GM21390 (cell line): Measurements from ENCODE around the gene SPATA32.

Source experiments
- ATAC-seq: cut with Tn5 transposase; IDR thresholded peaks from one replicate; pipeline ENCODE4 v1.9.1; 2021; ENCODE audit not compliant: unreplicated experiment

SPATA32 gene

GRCh38 chr17:45247429-45248131 lies 14.3 kb downstream of the SPATA32 start:
- ATAC-seq, result peak; percentile 71

- ATAC-seq, result no peak
Measured at GRCh38 chr17:45246861-45247428, 14.9 kb downstream of the SPATA32 start.

GRCh38 chr17:45246338-45246737 lies 15.6 kb downstream of the SPATA32 start:
- no peak for ATAC-seq

DNA sequence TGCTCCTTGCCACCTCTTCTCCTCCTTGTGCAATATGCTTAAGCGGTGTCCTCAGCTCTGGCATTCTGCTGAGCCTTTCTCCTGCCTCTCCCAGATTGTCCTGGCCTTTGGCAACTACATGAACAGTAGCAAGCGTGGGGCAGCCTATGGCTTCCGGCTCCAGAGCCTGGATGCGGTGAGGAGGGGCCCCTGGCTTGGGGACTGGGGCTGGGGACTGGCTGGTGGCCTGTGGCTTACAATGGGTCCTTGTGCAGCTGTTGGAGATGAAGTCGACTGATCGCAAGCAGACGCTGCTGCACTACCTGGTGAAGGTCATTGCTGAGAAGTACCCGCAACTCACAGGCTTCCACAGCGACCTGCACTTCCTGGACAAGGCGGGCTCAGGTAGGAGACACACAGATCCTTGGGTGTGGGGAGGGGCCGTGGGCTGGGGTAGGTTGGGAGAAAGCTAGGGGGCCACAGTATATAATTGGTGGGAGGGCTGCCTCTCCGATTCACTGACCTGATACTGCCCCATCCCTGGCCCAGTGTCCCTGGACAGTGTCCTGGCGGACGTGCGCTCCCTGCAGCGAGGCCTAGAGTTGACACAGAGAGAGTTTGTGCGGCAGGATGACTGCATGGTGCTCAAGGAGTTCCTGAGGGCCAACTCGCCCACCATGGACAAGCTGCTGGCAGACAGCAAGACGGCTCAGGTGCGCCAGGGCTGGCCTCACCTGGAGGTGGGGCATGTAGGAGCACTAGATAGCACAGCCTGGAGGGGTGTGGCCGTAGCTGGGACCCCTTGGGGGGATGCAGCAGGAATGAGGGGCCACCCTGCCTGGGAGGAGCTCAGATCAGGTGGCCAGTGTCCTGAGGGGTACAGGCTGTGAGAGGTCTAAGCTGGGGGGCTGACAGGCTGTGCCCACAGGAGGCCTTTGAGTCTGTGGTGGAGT lies 16.9 kb downstream of the SPATA32 start:
- ATAC-seq, result no peak

GRCh38 chr17:45243750-45244149 lies 18.1 kb downstream of the SPATA32 start:
- ATAC-seq, result no peak

DNA sequence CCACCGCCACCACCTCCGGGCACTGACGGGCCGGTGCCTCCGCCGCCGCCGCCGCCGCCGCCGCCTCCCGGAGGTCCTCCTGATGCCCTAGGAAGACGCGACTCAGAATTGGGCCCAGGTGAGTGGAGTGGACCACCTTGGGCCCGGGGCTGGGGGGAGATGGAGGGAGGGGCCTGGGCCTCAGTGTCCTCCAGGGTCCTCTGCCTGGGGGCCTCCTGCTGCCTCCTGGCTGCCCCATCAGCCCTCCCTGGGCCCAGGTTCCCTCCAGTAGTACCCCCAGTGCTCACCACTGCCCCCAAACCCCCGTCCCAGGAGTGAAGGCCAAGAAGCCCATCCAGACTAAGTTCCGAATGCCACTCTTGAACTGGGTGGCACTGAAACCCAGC lies 19.9 kb downstream of the SPATA32 start:
- no peak for ATAC-seq

DNA sequence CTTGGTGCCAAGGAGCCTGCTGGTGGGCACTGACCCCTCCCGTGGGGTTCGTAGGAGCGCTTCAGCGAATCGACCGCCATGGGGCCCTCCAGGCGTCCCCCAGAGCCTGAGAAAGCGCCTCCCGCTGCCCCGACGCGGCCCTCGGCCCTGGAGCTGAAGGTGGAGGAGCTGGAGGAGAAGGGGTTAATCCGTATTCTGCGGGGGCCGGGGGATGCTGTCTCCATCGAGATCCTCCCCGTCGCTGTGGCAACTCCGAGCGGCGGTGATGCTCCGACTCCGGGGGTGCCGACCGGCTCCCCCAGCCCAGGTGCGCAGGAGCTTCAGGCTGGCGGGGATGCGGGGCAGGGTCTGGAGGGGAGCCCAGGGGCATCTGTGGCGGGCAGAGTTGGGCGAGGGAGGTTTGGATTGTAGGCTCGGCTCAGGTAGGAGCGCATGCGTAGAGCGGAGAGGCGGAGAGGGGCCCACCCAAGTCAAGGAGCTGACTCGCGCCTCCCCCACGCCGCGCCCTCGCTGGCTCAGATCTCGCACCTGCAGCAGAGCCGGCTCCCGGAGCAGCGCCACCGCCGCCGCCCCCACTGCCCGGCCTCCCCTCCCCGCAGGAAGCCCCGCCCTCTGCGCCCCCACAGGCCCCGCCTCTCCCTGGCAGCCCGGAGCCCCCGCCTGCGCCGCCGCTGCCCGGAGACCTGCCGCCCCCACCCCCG lies 20.4 kb downstream of the SPATA32 start:
- ATAC-seq, result no peak

GRCh38 chr17:45240905-45241327 lies 21.0 kb downstream of the SPATA32 start:
- ATAC-seq, result no peak

DNA sequence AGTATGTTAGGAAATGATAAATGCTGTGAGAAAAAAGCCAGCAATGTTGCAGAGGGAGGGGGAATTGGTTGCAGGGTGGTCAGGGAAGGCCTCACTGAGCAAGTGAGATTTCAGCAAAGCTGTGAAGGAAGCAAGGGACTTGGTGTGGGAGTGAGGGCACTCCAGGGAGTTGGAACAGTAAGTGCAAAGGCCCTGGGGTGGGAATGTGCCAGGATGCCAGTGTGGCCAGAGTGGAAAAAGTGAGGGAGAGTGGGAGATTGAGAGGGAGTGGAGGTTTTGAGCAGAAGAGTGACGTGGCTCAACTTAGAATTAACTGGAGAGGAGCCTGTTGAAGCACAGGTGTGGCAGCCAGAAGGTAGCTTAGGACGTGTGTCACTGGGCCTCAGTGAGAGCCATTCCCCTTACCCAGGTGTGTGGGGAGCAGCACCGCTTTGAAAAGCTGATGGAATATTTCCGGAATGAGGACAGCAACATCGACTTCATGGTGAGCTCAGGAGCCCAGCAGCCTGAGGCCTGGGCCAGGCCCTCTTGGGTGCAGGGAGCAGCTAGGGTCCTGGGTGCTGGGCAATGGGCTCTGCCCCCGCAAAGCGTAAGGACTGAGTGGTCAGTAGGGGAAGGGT lies 23.6 kb downstream of the SPATA32 start:
- ATAC-seq, result no peak

GRCh38 chr17:45237686-45238085 lies 24.2 kb downstream of the SPATA32 start:
- ATAC-seq, result no peak

DNA sequence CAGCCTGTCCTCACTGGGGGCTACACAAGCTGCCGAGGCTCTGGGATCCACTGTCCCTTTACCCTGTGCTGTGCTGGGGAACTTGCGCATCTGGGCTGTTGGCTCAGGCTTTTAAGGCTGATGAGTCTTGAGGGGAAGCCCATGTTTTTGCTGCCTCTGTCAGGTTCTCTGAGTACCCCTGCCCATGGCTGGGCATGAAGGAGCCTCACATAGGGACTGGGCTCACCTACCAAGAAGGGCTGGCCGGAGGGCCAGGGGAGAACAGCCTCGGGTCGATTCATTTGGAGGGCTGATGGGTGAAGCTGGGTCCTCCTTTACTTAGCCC lies 25.6 kb downstream of the SPATA32 start:
- ATAC-seq, result no peak

GRCh38 chr17:45235416-45236281 lies 26.2 kb downstream of the SPATA32 start:
- ATAC-seq, result no peak

GRCh38 chr17:45234641-45235415 lies 27.1 kb downstream of the SPATA32 start:
- ATAC-seq, result no peak

DNA sequence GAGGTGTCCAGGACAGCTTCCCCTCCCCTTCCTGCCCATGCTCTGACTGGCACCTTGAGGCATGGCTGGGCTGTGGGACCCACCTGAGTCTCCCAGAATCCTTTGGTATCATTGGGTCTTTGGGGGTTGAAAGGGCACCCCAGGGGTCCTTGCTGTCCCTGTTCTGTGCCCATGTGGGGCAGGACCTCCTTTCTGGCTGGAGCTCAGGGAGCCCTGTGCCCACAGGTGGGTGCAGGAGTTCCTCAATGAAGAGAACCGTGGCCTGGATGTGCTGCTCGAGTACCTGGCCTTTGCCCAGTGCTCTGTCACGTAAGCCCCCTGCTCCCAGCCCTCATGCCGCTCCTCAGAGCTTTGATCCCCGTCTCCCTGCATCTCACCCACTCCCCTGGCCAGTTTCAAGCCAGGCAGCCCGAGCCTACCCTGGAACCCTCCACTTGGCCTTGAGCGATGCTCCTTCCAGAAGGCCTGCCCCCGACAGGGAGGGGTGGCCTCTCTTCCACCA lies 28.4 kb downstream of the SPATA32 start:
- ATAC-seq, result no peak

DNA sequence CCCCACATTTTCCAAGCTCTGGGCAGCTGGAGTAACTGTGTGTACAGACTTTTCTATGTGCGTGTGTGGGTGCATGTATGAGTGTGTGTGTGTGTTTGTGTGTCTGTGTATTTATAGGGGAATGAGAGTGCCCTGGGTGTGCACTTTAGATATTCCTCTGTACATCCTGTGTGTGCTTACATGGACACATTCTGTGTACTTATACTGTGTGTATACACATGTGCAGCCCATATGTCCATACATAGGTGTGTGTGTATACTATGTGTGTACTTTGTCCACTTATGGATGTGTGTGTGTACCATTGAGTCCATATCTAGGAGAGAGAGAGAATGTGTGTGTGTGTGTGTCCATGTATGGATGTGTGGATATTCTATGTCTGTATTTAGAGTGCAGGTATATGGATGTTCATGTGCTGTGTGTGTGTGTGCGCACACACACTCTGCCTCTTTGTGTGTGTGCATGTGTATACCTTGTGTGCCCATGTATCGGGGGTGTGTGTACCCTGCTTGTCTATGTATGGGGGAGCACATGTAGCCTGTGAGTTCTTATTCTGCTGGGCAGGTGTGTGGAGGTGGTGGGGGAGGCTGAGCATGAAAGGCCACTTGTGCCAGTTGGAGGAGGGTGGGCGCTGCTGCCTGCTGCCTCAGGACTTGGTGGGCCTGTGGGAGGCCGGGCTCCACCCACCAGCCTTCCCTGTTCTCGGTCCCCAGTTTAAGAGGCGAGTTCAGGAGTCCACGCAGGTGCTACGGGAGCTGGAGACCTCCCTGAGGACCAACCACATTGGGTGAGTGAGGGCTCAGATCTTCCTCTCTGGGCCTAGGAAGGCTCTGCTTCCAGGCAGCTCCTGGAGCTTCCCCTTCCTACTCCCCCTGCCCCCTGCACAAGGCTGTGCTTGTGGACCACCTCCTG lies 29.1 kb downstream of the SPATA32 start:
- ATAC-seq, result no peak

GRCh38 chr17:45231481-45232116 lies 30.3 kb downstream of the SPATA32 start:
- no peak for ATAC-seq

DNA sequence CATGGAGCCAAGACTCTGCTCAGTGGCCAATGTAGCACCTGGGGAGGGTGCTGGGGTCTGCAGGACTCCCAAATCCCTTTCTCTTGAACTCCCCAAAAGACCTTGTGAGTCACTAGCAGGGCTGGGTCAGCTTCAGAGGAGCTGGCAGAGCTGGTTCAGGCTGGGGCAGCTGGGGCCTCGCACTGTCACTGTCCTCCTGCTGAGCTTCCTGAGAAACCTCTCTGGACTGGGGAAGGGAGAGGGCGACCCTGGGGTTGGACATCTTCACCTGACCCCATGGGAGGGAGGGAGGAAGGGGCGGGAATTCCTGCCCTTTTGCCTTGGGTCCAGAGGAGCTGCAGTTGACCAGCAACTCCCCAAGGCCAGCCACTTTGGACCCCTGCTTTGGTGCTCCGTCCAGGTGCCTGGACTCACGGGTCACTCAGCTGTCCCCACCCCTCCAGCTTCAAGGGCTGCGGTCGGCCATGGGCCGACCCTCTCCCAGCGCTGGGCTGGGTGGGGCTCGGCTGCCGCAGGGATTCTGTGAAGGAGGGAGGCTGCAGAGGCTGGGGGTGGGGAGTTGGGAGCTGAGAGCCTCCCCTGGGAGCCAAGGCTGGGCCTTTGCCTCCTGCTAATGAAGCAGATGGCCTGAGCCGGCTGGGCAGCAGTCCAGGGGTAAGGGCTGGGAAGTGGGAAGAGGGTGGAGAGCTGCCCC lies 31.0 kb downstream of the SPATA32 start:
- no peak for ATAC-seq
